ENCODE data around the gene C22orf39.

Gene C22orf39

DNA sequence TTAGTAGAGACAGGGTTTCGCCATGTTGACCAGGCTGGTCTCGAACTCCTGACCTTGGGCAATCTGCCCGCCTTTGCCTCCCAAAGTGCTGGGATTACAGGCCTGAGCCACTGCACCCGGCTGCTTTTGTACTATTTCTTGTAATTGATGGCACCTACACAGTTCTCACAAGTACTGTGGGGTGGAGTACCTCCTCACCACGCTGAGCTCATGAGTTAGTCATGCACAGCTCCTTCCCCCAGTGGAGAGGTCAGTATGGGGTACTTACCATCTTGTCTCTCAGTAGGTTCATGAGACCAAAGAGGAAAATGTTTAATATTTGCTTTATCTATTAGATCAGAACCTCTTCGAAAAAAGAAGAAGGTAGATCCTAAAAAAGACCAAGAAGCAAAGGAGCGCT is 13.1 kb downstream of the C22orf39 start:
- H3K27me3 Mint-ChIP-seq: no peaks in the 10 kb centered on the region
- peak overlapping the region; percentile 68 for H3K27ac Mint-ChIP-seq
- peaks cover 3% of the 10 kb centered on the region for H3K36me3 Mint-ChIP-seq
- H3K9me3 Mint-ChIP-seq (ENCODE audit: low read depth): no peaks in the 10 kb centered on the region
- peaks cover 28% of the 10 kb centered on the region for H3K4me1 Mint-ChIP-seq (ENCODE audit: low read depth)
- H3K4me3 Mint-ChIP-seq: peak overlapping the region; percentile 93

DNA sequence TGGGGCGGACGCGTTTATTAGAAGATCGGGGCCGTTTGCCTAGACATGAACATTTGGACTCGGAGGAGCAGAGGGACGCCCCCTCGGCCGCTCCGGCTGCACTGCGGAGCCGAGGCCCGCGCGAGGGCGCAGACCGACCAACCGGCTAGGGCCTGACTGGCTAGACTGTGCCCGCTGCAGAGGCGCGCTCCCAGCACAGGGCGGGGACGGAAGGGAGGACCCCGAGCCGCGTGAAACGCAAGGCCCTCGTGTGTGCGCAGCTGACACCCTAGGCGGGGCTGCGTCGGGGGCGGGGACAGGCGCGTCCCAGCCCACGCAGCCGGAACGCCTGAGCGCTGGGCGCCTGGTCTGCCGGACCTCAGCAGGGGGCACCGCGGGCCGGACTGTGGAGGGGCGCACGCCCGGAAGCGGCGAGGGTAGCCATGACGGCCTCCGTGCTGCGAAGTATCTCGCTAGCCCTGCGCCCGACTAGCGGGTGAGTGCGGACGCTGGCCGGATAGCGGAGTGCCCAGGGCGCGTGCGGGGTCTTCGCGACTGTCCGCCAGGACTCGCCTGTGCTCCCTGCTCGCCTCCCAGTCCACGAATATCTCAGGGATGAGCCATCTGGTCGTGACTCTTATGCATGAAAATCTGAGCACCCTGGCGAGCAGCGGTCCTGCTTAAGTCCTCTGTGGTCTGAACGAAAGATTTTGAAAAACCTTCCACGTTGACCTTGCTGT is 15.2 kb downstream of the C22orf39 start, which contains the start of gene MRPL40:
TSS of gene MRPL40 (plus strand) at position 413 of the 719 bp plus-strand sequence. CDS start at position 423, 10 bp downstream.
- Mint-ChIP-seq H3K36me3 (no peaks in the 10 kb centered on the region), H3K9me3 (ENCODE audit: low read depth) (no peaks in the 10 kb centered on the region), H3K4me3 (peak within 1 kb of the TSS; percentile 93), H3K4me1 (ENCODE audit: low read depth) (peaks cover 43% of the 10 kb centered on the region), H3K27ac (peak within 1 kb of the TSS; percentile 94), H3K27me3 (no peaks in the 10 kb centered on the region)

DNA sequence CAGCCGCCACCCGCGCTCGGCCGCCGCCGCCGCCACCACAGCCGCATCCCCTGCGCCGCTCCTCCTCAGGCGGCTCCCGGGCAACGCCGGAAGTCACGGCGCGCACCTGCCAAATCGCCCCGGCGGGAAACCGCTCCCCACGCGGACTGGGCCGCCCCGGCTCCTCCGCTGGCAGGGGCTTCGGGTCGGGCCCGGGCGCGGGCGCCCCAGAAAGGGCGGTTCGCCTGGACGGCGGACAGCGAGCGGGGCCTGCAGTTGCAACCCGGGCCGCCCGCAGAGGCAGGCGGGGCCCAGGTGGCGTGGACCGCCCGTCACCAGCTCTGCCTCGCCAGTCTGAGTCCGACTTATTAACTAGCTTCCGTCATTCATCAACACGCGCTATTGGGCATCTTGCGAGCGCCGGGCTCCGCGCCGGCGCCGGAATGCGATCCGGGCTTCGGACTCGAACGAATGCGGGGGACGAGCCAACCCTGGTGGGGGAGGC is 15.8 kb downstream of the C22orf39 start, which contains the start of gene HIRA:
TSS of gene HIRA (minus strand) at position 85 of the 484 bp plus-strand sequence. CDS start 257 bp downstream, outside the sequence.
- H3K4me1 Mint-ChIP-seq (ENCODE audit: low read depth): peaks cover 48% of the 10 kb centered on the region
- H3K4me3 Mint-ChIP-seq: peak within 1 kb of the TSS; percentile 93
- H3K27ac Mint-ChIP-seq: peak within 1 kb of the TSS; percentile 94
- H3K36me3 Mint-ChIP-seq: no peaks in the 10 kb centered on the region
- H3K27me3 Mint-ChIP-seq: no peaks in the 10 kb centered on the region
- no peaks in the 10 kb centered on the region for H3K9me3 Mint-ChIP-seq (ENCODE audit: low read depth)

DNA sequence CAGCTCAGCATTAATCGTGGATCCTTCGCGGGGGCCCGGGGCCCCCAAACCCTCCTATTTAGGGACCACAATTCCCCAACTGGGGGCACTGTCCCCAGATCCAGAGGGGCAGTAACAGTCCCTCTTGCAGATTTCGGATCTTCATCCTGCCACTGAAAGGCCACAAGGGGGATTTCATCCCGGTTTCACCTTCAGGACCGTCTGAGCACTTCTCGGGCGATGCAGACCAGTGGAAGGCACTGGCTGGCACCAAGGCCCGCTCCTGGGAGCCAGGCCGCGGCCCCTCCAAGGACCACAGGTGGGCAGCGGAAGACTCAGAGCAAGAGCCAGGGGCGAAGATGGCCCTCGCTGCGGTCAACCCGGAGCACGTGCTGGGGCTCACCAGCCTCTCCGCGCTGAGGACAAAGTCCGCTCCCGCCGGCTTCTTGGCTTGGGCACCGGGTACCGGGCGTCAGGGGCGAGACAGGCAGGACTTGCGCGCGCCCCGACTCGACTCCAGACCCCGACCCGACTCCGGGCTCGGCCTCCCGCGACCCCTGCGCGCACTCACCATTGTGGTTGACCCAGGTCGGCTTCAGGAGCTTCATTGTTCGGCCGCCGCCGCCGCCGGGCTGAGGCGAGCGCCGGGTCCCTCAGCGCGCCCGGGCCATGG is 16.5 kb downstream of the C22orf39 start:
- Mint-ChIP-seq H3K4me3 (peak overlapping the region; percentile 90), H3K4me1 (ENCODE audit: low read depth) (peaks cover 55% of the 10 kb centered on the region), H3K9me3 (ENCODE audit: low read depth) (no peaks in the 10 kb centered on the region), H3K27me3 (no peaks in the 10 kb centered on the region), H3K36me3 (no peaks in the 10 kb centered on the region), H3K27ac (peak overlapping the region; percentile 77)

DNA sequence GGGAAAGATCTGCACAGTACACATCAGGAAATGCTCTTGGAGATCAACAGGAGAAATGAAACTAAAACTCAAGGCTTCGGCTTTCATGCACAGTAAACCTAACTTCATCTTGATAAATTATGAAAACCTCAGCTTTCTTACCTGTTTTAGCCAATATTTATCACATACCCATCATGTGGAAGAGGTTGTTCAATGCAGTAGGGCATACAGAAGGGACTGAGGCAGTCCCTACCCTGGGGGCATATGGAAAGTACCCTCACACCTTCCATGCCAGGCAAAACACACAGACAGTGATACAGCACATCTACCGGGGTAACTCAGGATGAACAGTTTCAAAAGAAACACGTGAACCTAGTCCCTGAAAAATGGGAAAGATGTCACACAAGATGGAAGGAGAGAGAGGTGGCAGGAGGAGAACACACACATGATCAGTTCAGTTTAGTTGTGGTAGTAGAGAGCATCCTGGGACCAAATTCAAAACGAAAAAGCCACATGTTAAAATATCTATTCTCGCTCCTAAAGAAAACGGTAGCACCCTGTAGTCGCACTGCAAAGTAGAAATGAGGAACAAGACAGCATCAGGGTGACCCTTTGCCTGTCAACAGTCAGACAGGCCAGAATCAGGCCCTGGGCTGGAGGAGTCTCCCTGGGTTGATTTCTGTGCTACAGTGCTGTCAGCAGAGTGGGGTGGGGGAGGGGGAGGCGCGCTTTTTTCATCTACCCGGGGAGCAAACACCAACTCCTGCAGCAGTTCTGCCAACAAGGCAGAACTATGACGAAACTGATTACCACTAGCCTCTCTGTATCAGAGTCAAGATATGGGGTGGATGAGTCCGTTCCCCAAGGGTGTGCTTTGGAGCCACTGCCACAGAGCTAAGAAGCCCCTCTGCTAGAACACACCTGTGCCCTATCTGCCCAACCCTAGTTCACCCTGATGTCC is 17.3 kb downstream of the C22orf39 start:
- peak overlapping the region; percentile 77 for H3K27ac Mint-ChIP-seq
- no peaks in the 10 kb centered on the region for H3K9me3 Mint-ChIP-seq (ENCODE audit: low read depth)
- no peaks in the 10 kb centered on the region for H3K36me3 Mint-ChIP-seq
- peak overlapping the region; percentile 90 for H3K4me3 Mint-ChIP-seq
- H3K27me3 Mint-ChIP-seq: no peaks in the 10 kb centered on the region
- peaks cover 54% of the 10 kb centered on the region for H3K4me1 Mint-ChIP-seq (ENCODE audit: low read depth)

DNA sequence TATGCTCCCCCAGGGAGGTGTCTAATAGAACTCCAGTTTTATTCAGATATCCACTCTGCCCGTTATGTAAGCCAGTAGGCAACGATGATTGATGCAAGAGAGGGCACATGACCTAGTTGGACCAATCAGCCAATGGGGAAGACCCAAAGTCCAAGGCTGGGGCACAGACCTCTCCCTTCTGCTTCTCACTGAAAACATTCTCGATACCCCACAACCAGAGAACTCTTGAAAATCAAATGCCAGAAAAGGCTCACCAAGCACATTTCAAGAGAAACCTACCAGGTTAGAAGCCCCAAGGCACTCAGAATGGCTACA is 23.4 kb downstream of the C22orf39 start:
- Mint-ChIP-seq H3K27me3 (no peaks in the 10 kb centered on the region), H3K9me3 (ENCODE audit: low read depth) (no peaks in the 10 kb centered on the region), H3K36me3 (no peaks in the 10 kb centered on the region), H3K4me1 (ENCODE audit: low read depth) (peaks cover 83% of the 10 kb centered on the region), H3K4me3 (no peak overlapping the region), H3K27ac (no peak overlapping the region)

DNA sequence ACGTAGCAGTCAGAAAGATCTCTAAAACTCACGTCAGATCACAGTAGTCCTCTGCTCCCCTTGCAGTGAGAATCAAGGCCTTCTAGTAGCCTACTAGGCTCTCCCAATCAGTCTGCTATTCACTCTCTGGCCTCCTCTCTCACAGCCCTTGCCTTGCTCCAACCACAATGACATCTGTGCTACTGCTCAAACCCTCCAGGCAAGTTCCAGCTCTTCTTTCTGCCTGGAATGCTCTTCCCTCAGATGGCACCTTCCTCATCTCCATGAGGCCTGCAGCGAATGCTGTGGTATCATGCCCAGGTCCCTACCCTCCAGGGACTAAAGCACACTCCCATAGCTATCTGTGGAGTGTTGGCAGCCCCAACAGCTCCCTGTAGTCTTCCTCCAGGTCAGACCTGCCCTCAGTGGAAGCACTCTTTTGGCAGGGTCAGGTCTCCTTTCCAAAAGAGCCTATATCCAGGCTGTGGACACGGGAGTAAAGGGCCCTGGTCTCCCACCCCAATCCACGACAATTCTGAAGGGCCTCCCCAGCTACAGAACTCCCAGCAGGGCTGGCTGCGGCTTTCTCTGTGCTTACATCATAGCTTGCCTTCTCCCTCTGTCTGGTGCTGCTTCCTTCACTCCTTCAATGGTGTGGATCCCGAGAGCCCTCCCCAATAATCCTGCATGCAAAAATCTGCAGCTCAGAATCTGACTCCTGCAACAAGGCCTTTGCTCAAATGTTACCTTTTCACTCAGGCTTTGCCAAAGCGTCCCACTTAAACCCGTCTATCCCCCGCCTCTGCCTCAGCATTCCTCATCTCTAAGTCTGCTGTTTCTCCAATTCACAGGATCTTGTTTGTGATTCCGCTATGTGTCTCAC is 24.8 kb downstream of the C22orf39 start:
- Mint-ChIP-seq H3K36me3 (peaks cover 2% of the 10 kb centered on the region), H3K27ac (peak overlapping the region; percentile 52), H3K4me3 (no peak overlapping the region), H3K4me1 (ENCODE audit: low read depth) (peaks cover 82% of the 10 kb centered on the region), H3K9me3 (ENCODE audit: low read depth) (no peaks in the 10 kb centered on the region), H3K27me3 (no peaks in the 10 kb centered on the region)

DNA sequence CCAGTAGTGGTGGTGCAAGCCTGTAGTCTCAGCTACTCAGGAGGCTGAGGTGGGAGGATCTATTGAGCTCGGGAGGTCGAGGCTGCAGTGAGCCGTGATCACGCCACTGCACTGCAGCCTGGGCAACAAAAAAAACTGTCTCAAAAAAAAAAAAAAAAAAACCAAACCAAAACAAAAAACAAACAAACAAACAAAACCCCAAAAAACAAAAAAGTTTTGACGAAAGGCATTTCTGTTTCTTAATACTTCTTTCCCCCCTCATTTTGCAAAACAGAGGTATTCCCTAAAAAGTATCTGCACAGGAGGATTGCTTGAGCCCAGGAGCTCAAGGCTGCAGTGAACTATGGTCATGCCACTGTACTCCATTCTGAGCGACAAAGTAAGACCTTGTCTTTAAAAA is 27.2 kb downstream of the C22orf39 start:
- H3K36me3 Mint-ChIP-seq: peaks cover 2% of the 10 kb centered on the region

DNA sequence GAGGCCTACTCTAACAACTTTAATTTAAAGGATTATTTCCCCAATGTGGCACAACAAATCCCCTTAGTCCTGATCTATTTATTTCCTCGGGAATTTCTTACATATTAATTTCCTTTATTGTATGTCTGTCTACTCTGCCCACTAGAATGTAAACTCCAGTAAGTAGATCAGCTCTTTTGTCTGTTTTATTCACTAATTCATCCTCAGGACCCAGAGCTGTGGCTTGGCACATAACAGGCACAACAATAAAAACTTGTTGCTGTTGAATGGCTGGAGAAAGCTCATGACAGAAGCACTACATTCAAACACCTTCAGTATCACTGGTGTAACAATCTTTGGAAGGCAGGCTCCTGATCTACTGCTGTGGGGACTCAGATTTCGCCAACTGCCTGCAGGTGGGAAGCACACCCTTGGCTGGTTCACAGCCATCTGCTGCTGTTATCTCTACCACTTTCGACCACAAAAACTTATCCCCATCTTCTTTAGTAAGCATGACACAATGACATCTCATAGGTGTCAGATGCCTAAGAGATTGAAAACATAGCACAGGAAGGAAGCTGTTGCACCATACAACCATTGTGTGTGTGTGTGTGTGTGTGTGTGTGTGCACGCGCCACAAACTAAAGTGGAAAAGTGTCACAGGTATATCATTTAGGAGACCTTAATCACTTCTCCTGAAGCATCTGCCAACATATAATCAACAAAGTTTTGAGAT is 27.9 kb downstream of the C22orf39 start:
- Mint-ChIP-seq H3K4me3 (peak overlapping the region; percentile 42), H3K27ac (peak overlapping the region; percentile 56), H3K27me3 (no peaks in the 10 kb centered on the region)

More for the DNA sequence above, 27.2 kb downstream of the C22orf39 start:
- Mint-ChIP-seq H3K4me1 (ENCODE audit: low read depth) (peaks cover 69% of the 10 kb centered on the region), H3K27ac (peak overlapping the region; percentile 56), H3K9me3 (ENCODE audit: low read depth) (no peaks in the 10 kb centered on the region), H3K4me3 (peak overlapping the region; percentile 30), H3K27me3 (no peaks in the 10 kb centered on the region)

DNA sequence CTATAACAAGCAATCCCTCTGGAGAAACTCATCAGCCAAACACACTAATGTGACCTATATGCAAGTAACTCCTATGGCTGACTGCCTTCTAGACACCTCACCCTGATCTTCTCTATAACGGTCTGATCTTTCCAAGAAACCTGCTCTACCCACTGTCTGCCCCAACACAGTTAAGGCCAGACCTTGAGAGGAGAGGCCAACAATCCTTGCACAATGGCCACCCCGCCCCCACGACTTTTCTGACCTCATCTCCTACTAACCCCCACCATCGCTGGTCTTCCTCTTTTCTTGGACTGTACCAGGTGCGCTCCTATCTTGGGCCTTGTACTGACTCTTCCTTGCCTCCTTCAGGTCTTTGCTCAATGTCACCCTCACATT is 28.4 kb downstream of the C22orf39 start:
- H3K4me1 Mint-ChIP-seq (ENCODE audit: low read depth): peaks cover 62% of the 10 kb centered on the region
- peak overlapping the region; percentile 42 for H3K4me3 Mint-ChIP-seq
- no peaks in the 10 kb centered on the region for H3K9me3 Mint-ChIP-seq (ENCODE audit: low read depth)
- no peaks in the 10 kb centered on the region for H3K27me3 Mint-ChIP-seq
- H3K36me3 Mint-ChIP-seq: peaks cover 2% of the 10 kb centered on the region
- peak overlapping the region; percentile 56 for H3K27ac Mint-ChIP-seq

More for the DNA sequence above, 27.9 kb downstream of the C22orf39 start:
- Mint-ChIP-seq H3K9me3 (ENCODE audit: low read depth) (no peaks in the 10 kb centered on the region), H3K4me1 (ENCODE audit: low read depth) (peaks cover 66% of the 10 kb centered on the region), H3K36me3 (peaks cover 2% of the 10 kb centered on the region)

DNA sequence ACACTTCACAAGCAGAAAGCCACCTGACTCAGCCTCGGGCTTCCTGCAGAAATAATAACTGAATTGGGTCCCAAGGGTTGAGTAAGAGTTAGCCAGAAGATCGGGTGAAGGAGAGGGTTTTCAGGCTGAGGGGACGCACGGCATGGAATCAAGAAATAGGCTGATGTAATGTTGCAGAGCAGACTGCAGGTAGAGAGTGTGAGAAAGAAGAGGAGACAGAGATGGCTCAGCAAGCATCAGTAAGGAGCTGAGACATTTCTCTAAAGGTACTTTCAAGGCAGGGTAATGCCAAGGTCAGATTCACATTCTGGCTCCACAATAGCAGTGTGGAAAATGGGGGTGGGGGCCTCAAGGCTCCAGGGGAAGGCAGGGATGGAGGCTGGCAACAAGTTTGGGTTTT is 34.6 kb downstream of the C22orf39 start:
- peaks cover 2% of the 10 kb centered on the region for H3K36me3 Mint-ChIP-seq
- peaks cover 19% of the 10 kb centered on the region for H3K4me1 Mint-ChIP-seq (ENCODE audit: low read depth)
- H3K9me3 Mint-ChIP-seq (ENCODE audit: low read depth): no peaks in the 10 kb centered on the region
- H3K27me3 Mint-ChIP-seq: no peaks in the 10 kb centered on the region
- no peak overlapping the region for H3K4me3 Mint-ChIP-seq
- H3K27ac Mint-ChIP-seq: no peak overlapping the region

DNA sequence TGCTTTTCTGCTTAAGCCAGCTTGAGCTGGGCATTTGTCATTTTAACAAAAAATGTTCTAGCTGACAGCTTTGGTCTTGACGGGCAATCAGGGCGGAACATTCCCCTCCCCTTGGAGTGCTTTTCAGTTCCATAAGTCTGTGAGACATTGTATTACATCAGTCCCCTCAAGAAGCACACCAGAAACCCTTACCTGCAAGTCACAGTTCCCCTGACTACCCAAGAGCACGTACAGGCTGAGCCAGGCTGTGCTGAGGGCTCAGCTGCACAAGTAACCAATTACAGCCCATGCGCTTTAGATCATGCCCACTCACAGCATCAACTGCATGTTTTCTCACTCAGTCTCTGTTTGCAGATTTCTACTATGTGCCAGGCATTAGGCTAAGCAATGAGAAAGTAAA is 35.0 kb downstream of the C22orf39 start:
- Mint-ChIP-seq H3K9me3 (ENCODE audit: low read depth) (no peaks in the 10 kb centered on the region), H3K27ac (no peak overlapping the region), H3K4me3 (no peak overlapping the region), H3K27me3 (no peaks in the 10 kb centered on the region), H3K36me3 (no peaks in the 10 kb centered on the region), H3K4me1 (ENCODE audit: low read depth) (peaks cover 18% of the 10 kb centered on the region)

DNA sequence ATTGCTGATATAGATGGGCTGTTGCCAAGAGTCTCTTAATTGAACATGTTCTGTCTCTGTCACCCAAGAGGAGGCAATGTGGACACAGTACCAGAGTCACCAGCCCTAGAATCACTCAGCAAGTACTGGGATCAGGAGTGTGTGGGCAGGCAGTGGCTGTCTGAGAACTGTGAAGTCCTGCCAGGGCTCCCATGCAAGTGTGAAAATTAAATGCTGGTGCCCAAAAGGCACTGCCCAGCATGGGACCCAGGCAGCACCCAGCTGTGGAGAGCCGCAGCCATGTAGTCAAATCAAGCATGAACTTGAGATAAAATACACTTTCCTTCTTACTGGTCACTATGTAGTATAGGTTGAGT is 35.8 kb downstream of the C22orf39 start:
- H3K4me3 Mint-ChIP-seq: no peak overlapping the region
- H3K9me3 Mint-ChIP-seq (ENCODE audit: low read depth): no peaks in the 10 kb centered on the region
- H3K27me3 Mint-ChIP-seq: no peaks in the 10 kb centered on the region
- H3K4me1 Mint-ChIP-seq (ENCODE audit: low read depth): peaks cover 18% of the 10 kb centered on the region
- H3K27ac Mint-ChIP-seq: no peak overlapping the region
- no peaks in the 10 kb centered on the region for H3K36me3 Mint-ChIP-seq

Measured in activated naive CD8-positive, alpha-beta T cell (primary cell).